Natural killer cell (primary cell): ENCODE results near the gene LGR6. TPM values are rescaled to one million over a fixed set of nuclear protein-coding genes. Genes with fewer than 3 reads are reported as not detected.

Experiments
- ATAC-seq, 3 donors: fragments of 150-1000 bp in 2 of 3; fragments of 200-7000 bp in 1 of 3; cut with Tn5 transposase; 1 replicate in 1 of 3; 2 replicates in 2 of 3; pipeline ENCODE4 v1.10.0; 2021; ENCODE audit warnings: mild to moderate bottlenecking in 2 of 3, moderate library complexity in 2 of 3
- DNase-seq, 2 donors: peaks; one replicate each; pipeline versions ENCODE4 v3.0.0 to v3.0.0-alpha.2; 2013 to 2021; ENCODE audit warnings: mixed read lengths in 1 of 2
- H3K27ac ChIP-seq: one replicate; pipeline ENCODE4 v1.5.1; 2013; ENCODE audit warnings: mild to moderate bottlenecking, low read length
- H3K27me3 ChIP-seq: one replicate; pipeline ENCODE4 v1.6.1; 2013; ENCODE audit warnings: low read length; ENCODE audit not compliant: control insufficient read depth, insufficient read depth
- H3K36me3 ChIP-seq: one replicate; pipeline ENCODE4 v1.6.1; 2013; ENCODE audit warnings: low read length; ENCODE audit not compliant: control insufficient read depth, insufficient read depth
- H3K4me1 ChIP-seq: one replicate; pipeline ENCODE4 v1.6.1; 2013; ENCODE audit warnings: low read length; ENCODE audit not compliant: control insufficient read depth, insufficient read depth
- H3K4me3 ChIP-seq: one replicate; pipeline ENCODE4 v1.5.1; 2013; ENCODE audit warnings: low read length
- H3K9me3 ChIP-seq: one replicate; pipeline ENCODE4 v1.6.1; 2013; ENCODE audit warnings: low read length; ENCODE audit not compliant: control insufficient read depth, insufficient read depth
- H3K27ac Mint-ChIP-seq, 2 donors: one replicate each; pipeline ENCODE4 v1.8.0; 2022; ENCODE audit warnings: mild to moderate bottlenecking in 2 of 2, mixed read lengths in 2 of 2, moderate library complexity in 1 of 2
- H3K27me3 Mint-ChIP-seq, 2 donors: one replicate each; pipeline ENCODE4 v1.8.0; 2022; ENCODE audit warnings: low read depth in 2 of 2, mixed read lengths in 2 of 2
- H3K36me3 Mint-ChIP-seq: one replicate; pipeline ENCODE4 v1.8.0; 2022; ENCODE audit warnings: mixed read lengths
- H3K4me1 Mint-ChIP-seq, 2 donors: one replicate each; pipeline ENCODE4 v1.8.0; 2022; ENCODE audit warnings: mixed read lengths in 2 of 2
- H3K4me3 Mint-ChIP-seq: one replicate; pipeline ENCODE4 v1.8.0; 2022; ENCODE audit warnings: mild to moderate bottlenecking, moderate library complexity, mixed read lengths
- H3K9me3 Mint-ChIP-seq, 2 donors: one replicate each; pipeline ENCODE4 v1.8.0; 2022; ENCODE audit warnings: mixed read lengths in 2 of 2
- CTCF ChIP-seq: fragments of 200-600 bp; IDR thresholded peaks from one replicate; pipeline ENCODE4 v1.8.0; 2022; ENCODE audit warnings: antibody characterized with exemption
- WGBS: methylation state at CpG from one replicate; pipeline ENCODE4 v1.1.7; 2013; ENCODE audit warnings: missing lambda C conversion rate; ENCODE audit not compliant: insufficient coverage; 5-methylcytosine and 5-hydroxymethylcytosine counted together
- intact Hi-C: fragments of 100-400 bp; cut with micrococcal nuclease; formaldehyde crosslinking; loops from one replicate; pipeline ENCODE4 v1.14.2; 2022
- total RNA-seq, 4 donors: library from RNA; stranded (reverse); fragments of 120-200 nt in 1 of 4; gene quantifications; one replicate each; pipeline versions ENCODE4 v1.2.3 to v1.2.4, GENCODE V29; 2013 to 2022

The LGR6 gene
- total RNA-seq, 3 donors from 2014 or later (not counting 1 experiment from before 2014, with no cell fraction given) = 58.3 to 65.2 (median 60.9) TPM

- TF ChIP-seq CTCF = no peak
- no peak overlapping the region for H3K4me3 Mint-ChIP-seq
- no peaks in the 10 kb centered on the region for H3K36me3 Mint-ChIP-seq
- H3K9me3 Mint-ChIP-seq = no peaks in the 10 kb centered on the region
- intact Hi-C loops = no loop called here
- peaks cover 0 to 7% of the 10 kb centered on the region in 2 donors for H3K4me1 Mint-ChIP-seq
- WGBS = 100% methylated on average over 2 of the region's 2 CpGs
- no peak overlapping the region for H3K4me3 ChIP-seq
- no peaks in the 10 kb centered on the region for H3K27me3 Mint-ChIP-seq
- H3K27me3 ChIP-seq = no peaks in the 10 kb centered on the region
- H3K9me3 ChIP-seq = no peaks in the 10 kb centered on the region
- no peak for ATAC-seq
- H3K27ac Mint-ChIP-seq = no peak overlapping the region
- H3K27ac ChIP-seq = no peak overlapping the region
- H3K36me3 ChIP-seq = no peaks in the 10 kb centered on the region
- DNase-seq = no peak
- no peaks in the 10 kb centered on the region for H3K4me1 ChIP-seq
These were observed 167.6 kb downstream of the LGR6 start for GRCh38 chr1:202361224-202361623.

GRCh38 chr1:202361701-202362100 is 168.1 kb downstream of the LGR6 start:
- no peaks in the 10 kb centered on the region for H3K36me3 Mint-ChIP-seq
- Histone ChIP-seq H3K36me3 (no peaks in the 10 kb centered on the region), H3K4me3 (no peak overlapping the region), H3K27ac (no peak overlapping the region), H3K27me3 (no peaks in the 10 kb centered on the region), H3K9me3 (no peaks in the 10 kb centered on the region), H3K4me1 (no peaks in the 10 kb centered on the region)
- DNase-seq = no peak
- ATAC-seq = no peak
- H3K27ac Mint-ChIP-seq = no peak overlapping the region
- peaks cover 0 to 7% of the 10 kb centered on the region in 2 donors for H3K4me1 Mint-ChIP-seq
- H3K9me3 Mint-ChIP-seq = no peaks in the 10 kb centered on the region
- no peaks in the 10 kb centered on the region for H3K27me3 Mint-ChIP-seq
- H3K4me3 Mint-ChIP-seq = no peak overlapping the region
- WGBS = 96% methylated on average over 3 of the region's 3 CpGs
- no peak for TF ChIP-seq CTCF
- intact Hi-C loops = no loop called here

GRCh38 chr1:202362212-202362611 is 168.6 kb downstream of the LGR6 start:
- Histone ChIP-seq H3K36me3 (no peaks in the 10 kb centered on the region), H3K27ac (no peak overlapping the region), H3K27me3 (no peaks in the 10 kb centered on the region), H3K4me1 (no peaks in the 10 kb centered on the region), H3K9me3 (no peaks in the 10 kb centered on the region), H3K4me3 (no peak overlapping the region)
- Mint-ChIP-seq H3K27ac (no peak overlapping the region), H3K27me3 (no peaks in the 10 kb centered on the region), H3K36me3 (no peaks in the 10 kb centered on the region), H3K4me3 (no peak overlapping the region), H3K9me3 (no peaks in the 10 kb centered on the region), H3K4me1 (peaks cover 0 to 7% of the 10 kb centered on the region in 2 donors)
- intact Hi-C loops = no loop called here
- ATAC-seq = no peak
- WGBS = 100% methylated on average over 2 of the region's 2 CpGs
- TF ChIP-seq CTCF = no peak
- no peak for DNase-seq

- peaks cover 0 to 7% of the 10 kb centered on the region in 2 donors for H3K4me1 Mint-ChIP-seq
- no peaks in the 10 kb centered on the region for H3K4me1 ChIP-seq
- no peak overlapping the region for H3K4me3 Mint-ChIP-seq
- no peaks in the 10 kb centered on the region for H3K27me3 Mint-ChIP-seq
- no peak overlapping the region for H3K27ac Mint-ChIP-seq
- H3K27ac ChIP-seq = no peak overlapping the region
- no peaks in the 10 kb centered on the region for H3K36me3 Mint-ChIP-seq
- no peaks in the 10 kb centered on the region for H3K9me3 Mint-ChIP-seq
- H3K36me3 ChIP-seq = no peaks in the 10 kb centered on the region
- DNase-seq = no peak
- no peak for ATAC-seq
- no peak for TF ChIP-seq CTCF
- 81% methylated on average over 4 of the region's 4 CpGs for WGBS
- no peak overlapping the region for H3K4me3 ChIP-seq
- no peaks in the 10 kb centered on the region for H3K9me3 ChIP-seq
- H3K27me3 ChIP-seq = no peaks in the 10 kb centered on the region
- intact Hi-C loops = no loop called here
These were observed 171.7 kb downstream of the LGR6 start for GRCh38 chr1:202365092-202365815.
